ENCODE measurements around the gene PTPN6. TPM values are rescaled to one million over a fixed set of nuclear protein-coding genes. Genes with fewer than 3 reads are reported as not detected.

The PTPN6 gene
- total and polyA plus RNA-seq, 5 donors from 2014 or later, result 174 to 321 (median 283) TPM

DNA sequence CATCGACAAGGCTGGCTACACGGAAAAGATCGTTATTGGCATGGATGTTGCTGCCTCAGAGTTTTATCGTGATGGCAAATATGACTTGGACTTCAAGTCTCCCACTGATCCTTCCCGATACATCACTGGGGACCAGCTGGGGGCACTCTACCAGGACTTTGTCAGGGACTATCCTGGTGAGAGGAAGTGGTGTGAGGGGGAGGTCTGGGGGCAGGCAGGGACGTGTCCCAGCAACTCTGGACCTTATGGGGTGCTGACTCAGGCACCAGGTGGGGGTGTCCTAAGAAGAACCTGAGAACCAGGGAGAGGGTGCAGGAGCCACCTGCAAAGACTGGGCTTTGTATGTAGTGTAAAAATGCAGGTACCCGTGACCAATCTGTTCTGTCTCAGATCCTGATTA is 31.6 kb upstream of the PTPN6 start:
- no peak overlapping the region for H3K27ac ChIP-seq (ENCODE audit: insufficient read depth, low read length, poor library complexity, severe bottlenecking)
- Mint-ChIP-seq H3K9me3 (no peaks in the 10 kb centered on the region), H3K27me3 (no peaks in the 10 kb centered on the region), H3K27ac (peak overlapping the region in 2 of 3 donors; percentile 43 to 71), H3K36me3 (peaks cover 23% of the 10 kb centered on the region), H3K4me1 (peaks cover 0 to 47% (median 25%) of the 10 kb centered on the region in 4 donors), H3K4me3 (peak overlapping the region in 1 of 4 donors; percentile 89)
- no peaks in the 10 kb centered on the region for H3K27me3 ChIP-seq (ENCODE audit: control insufficient read depth, insufficient read depth, low read length)
- H3K9me3 ChIP-seq (ENCODE audit: control insufficient read depth in 2 of 2, low read length in 2 of 2), result no peaks in the 10 kb centered on the region
- no peak for ATAC-seq (ENCODE audit: low read depth in 2 of 2)
- peaks cover 21% of the 10 kb centered on the region for H3K4me1 ChIP-seq (ENCODE audit: control insufficient read depth, insufficient read depth, low read length, poor library complexity, severe bottlenecking)
- H3K4me3 ChIP-seq (ENCODE audit: low read depth, low read length), result no peak overlapping the region
- peaks cover 30% of the 10 kb centered on the region for H3K36me3 ChIP-seq (ENCODE audit: control insufficient read depth, insufficient read depth, low read length)
- no peak for DNase-seq

DNA sequence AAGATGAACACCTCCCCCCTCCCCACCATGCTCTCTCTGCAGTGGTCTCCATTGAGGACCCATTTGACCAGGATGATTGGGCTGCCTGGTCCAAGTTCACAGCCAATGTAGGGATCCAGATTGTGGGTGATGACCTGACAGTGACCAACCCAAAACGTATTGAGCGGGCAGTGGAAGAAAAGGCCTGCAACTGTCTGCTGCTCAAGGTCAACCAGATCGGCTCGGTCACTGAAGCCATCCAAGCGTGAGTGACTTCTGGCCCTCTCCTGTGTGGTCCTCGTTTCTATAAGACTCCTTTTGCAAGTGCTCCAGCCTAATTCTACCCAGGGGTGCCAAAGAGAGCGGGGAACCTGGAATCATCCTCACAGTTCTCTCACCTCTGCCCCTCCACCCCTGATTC is 29.6 kb upstream of the PTPN6 start:
- H3K27me3 Mint-ChIP-seq, result no peaks in the 10 kb centered on the region
- Histone ChIP-seq H3K36me3 (ENCODE audit: control insufficient read depth, insufficient read depth, low read length) (peaks cover 27% of the 10 kb centered on the region), H3K9me3 (ENCODE audit: control insufficient read depth in 2 of 2, low read length in 2 of 2) (no peaks in the 10 kb centered on the region), H3K27ac (ENCODE audit: insufficient read depth, low read length, poor library complexity, severe bottlenecking) (no peak overlapping the region), H3K4me1 (ENCODE audit: control insufficient read depth, insufficient read depth, low read length, poor library complexity, severe bottlenecking) (peaks cover 9% of the 10 kb centered on the region), H3K4me3 (ENCODE audit: low read depth, low read length) (no peak overlapping the region), H3K27me3 (ENCODE audit: control insufficient read depth, insufficient read depth, low read length) (no peaks in the 10 kb centered on the region)
- no peaks in the 10 kb centered on the region for H3K9me3 Mint-ChIP-seq
- no peak for DNase-seq
- no peak overlapping the region for H3K27ac Mint-ChIP-seq
- H3K36me3 Mint-ChIP-seq, result peaks cover 23% of the 10 kb centered on the region
- H3K4me3 Mint-ChIP-seq, result peak overlapping the region in 1 of 4 donors; percentile 54
- peaks cover 0 to 32% (median 18%) of the 10 kb centered on the region in 4 donors for H3K4me1 Mint-ChIP-seq
- no peak for ATAC-seq (ENCODE audit: low read depth in 2 of 2)

DNA sequence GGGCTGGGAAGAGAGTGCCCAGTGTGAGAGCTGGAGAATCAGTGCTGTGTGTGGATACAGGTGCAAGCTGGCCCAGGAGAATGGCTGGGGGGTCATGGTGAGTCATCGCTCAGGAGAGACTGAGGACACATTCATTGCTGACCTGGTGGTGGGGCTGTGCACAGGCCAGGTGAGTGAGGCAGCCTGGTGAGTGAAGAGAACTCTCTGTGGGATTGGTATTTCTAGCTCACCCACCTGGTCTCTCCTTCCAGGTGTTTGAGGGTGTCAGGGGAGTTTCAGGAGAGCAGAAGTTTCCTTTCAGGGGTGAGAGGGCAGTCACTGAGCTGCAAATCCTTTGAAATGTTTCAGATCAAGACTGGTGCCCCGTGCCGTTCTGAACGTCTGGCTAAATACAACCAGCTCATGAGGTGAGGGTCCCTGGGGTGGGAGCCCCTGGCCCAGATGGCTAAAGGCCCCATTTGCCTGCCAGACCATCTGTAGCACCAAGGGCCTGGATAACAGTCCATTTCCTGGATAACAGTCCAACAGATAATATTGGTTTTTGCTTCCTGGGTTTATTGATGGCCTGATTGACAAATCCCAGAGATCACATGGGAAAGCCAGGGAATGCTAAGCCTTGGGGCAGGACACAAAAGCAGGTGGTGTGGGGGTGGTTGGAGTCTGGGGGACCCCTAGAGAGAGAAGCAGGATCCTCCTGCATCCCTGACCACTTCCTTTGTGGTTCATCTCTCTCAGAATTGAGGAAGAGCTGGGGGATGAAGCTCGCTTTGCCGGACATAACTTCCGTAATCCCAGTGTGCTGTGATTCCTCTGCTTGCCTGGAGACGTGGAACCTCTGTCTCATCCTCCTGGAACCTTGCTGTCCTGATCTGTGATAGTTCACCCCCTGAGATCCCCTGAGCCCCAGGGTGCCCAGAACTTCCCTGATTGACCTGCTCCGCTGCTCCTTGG is 28.9 kb upstream of the PTPN6 start:
- Mint-ChIP-seq H3K27ac (no peak overlapping the region), H3K9me3 (no peaks in the 10 kb centered on the region), H3K4me3 (peak overlapping the region in 2 of 4 donors; percentile 54 to 55), H3K36me3 (peaks cover 20% of the 10 kb centered on the region), H3K4me1 (peaks cover 0 to 32% (median 20%) of the 10 kb centered on the region in 4 donors), H3K27me3 (no peaks in the 10 kb centered on the region)
- Histone ChIP-seq H3K4me1 (ENCODE audit: control insufficient read depth, insufficient read depth, low read length, poor library complexity, severe bottlenecking) (peaks cover 13% of the 10 kb centered on the region), H3K4me3 (ENCODE audit: low read depth, low read length) (no peak overlapping the region), H3K27me3 (ENCODE audit: control insufficient read depth, insufficient read depth, low read length) (no peaks in the 10 kb centered on the region), H3K9me3 (ENCODE audit: control insufficient read depth in 2 of 2, low read length in 2 of 2) (no peaks in the 10 kb centered on the region), H3K36me3 (ENCODE audit: control insufficient read depth, insufficient read depth, low read length) (peaks cover 20% of the 10 kb centered on the region), H3K27ac (ENCODE audit: insufficient read depth, low read length, poor library complexity, severe bottlenecking) (no peak overlapping the region)
- no peak for ATAC-seq (ENCODE audit: low read depth in 2 of 2)
- no peak for DNase-seq

DNA sequence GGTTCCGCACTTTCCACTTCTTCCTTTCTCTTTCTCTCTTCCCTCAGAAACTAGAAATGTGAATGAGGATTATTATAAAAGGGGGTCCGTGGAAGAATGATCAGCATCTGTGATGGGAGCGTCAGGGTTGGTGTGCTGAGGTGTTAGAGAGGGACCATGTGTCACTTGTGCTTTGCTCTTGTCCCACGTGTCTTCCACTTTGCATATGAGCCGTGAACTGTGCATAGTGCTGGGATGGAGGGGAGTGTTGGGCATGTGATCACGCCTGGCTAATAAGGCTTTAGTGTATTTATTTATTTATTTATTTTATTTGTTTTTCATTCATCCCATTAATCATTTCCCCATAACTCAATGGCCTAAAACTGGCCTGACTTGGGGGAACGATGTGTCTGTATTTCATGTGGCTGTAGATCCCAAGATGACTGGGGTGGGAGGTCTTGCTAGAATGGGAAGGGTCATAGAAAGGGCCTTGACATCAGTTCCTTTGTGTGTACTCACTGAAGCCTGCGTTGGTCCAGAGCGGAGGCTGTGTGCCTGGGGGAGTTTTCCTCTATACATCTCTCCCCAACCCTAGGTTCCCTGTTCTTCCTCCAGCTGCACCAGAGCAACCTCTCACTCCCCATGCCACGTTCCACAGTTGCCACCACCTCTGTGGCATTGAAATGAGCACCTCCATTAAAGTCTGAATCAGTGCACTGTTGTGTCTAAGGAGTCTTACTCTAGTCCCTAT is 28.0 kb upstream of the PTPN6 start:
- Mint-ChIP-seq H3K27me3 (no peaks in the 10 kb centered on the region), H3K4me1 (peaks cover 0 to 32% (median 20%) of the 10 kb centered on the region in 4 donors), H3K9me3 (no peaks in the 10 kb centered on the region), H3K36me3 (peaks cover 16% of the 10 kb centered on the region), H3K4me3 (peak overlapping the region in 2 of 4 donors; percentile 5 to 55), H3K27ac (peak overlapping the region in 2 of 3 donors; percentile 69 to 96)
- DNase-seq (no peak), ATAC-seq (ENCODE audit: low read depth in 2 of 2) (no peak)
- Histone ChIP-seq H3K27ac (ENCODE audit: insufficient read depth, low read length, poor library complexity, severe bottlenecking) (peak overlapping the region; percentile 55), H3K4me3 (ENCODE audit: low read depth, low read length) (no peak overlapping the region), H3K4me1 (ENCODE audit: control insufficient read depth, insufficient read depth, low read length, poor library complexity, severe bottlenecking) (peaks cover 15% of the 10 kb centered on the region), H3K36me3 (ENCODE audit: control insufficient read depth, insufficient read depth, low read length) (peaks cover 14% of the 10 kb centered on the region), H3K9me3 (ENCODE audit: control insufficient read depth in 2 of 2, low read length in 2 of 2) (no peaks in the 10 kb centered on the region), H3K27me3 (ENCODE audit: control insufficient read depth, insufficient read depth, low read length) (no peaks in the 10 kb centered on the region)

DNA sequence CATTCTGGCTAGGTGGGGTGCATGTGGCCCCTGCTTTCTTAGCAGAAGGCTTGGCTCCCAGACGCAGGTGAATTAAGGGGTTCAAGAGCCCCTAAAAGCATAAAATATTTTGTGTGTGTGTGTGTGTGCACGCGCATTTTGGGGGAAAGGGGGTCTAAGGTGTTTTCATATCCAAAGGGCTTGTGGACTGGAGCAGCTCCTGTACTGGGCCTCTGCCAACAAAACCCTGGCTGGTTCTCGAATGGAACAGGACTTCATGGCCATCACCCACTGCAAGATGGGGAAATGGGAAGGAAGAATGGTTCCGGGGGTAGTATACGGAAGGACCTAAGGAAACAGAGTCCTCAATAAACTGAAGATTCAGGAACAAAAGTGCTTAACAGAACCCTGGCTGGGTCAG is 27.3 kb upstream of the PTPN6 start:
- Mint-ChIP-seq H3K36me3 (peaks cover 16% of the 10 kb centered on the region), H3K4me3 (peak overlapping the region in 2 of 4 donors; percentile 80 to 97), H3K27me3 (no peaks in the 10 kb centered on the region), H3K9me3 (no peaks in the 10 kb centered on the region), H3K4me1 (peaks cover 0 to 36% (median 23%) of the 10 kb centered on the region in 4 donors), H3K27ac (peak overlapping the region; percentile 93 to 96 (median 95))
- no peak for ATAC-seq (ENCODE audit: low read depth in 2 of 2)
- Histone ChIP-seq H3K36me3 (ENCODE audit: control insufficient read depth, insufficient read depth, low read length) (peaks cover 14% of the 10 kb centered on the region), H3K4me3 (ENCODE audit: low read depth, low read length) (no peak overlapping the region), H3K27ac (ENCODE audit: insufficient read depth, low read length, poor library complexity, severe bottlenecking) (peak overlapping the region; percentile 55), H3K27me3 (ENCODE audit: control insufficient read depth, insufficient read depth, low read length) (no peaks in the 10 kb centered on the region), H3K4me1 (ENCODE audit: control insufficient read depth, insufficient read depth, low read length, poor library complexity, severe bottlenecking) (peaks cover 20% of the 10 kb centered on the region), H3K9me3 (ENCODE audit: control insufficient read depth in 2 of 2, low read length in 2 of 2) (no peaks in the 10 kb centered on the region)
- no peak for DNase-seq

DNA sequence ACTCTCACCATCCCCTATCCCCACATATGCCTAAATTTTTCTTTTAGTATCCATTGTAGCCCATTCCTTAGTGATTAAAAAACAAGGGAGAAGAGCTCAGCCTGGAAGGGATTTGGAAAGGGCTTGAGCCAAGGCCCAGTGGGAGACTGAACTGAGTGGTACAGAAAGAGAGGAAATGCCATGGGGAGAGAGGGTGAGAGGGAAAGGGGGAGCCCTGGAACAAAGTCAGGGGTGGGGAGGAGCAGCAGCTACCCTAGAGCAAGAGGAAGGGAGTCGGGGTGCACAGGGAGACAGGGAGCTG is 26.0 kb upstream of the PTPN6 start:
- peak overlapping the region; percentile 43 to 97 (median 67) for H3K4me3 Mint-ChIP-seq
- peaks cover 6 to 43% (median 31%) of the 10 kb centered on the region in 4 donors for H3K4me1 Mint-ChIP-seq

DNA sequence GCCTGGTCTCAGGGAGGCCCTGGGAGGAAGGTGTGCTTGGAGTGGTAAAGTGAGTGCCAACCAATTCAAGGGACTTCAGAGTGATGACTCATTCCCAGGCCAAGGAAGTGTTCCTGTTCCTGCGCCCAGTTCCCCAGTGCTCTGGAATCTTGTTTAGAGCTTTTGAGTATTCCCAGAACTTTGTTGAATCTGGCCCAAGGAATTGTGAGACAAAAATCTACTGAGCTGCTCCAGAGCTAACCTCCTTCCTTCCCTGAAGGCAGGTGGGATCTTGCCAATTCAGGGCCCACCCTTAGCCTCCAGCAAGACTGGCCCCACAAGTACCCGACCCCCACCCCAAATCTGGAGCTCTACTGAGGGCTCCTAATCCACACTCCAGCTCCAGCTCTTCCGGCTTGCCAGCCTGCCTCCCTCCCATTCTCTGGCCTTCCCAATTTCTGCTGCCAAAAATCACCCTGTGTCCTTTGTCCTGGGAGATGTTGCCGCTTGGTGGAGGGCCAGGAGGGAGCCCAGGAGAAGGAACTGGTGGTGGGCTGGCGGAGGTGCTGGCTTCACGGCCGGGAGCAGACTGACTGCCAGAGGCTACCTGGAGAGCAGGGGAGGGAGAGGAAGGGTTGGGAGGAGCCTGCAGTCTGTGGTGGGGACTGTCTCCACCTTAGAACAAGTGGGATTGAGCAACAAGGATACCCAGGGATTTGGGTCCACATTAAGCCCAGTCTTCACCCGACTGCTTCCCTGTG is 25.4 kb upstream of the PTPN6 start:
- H3K4me3 Mint-ChIP-seq, result peak overlapping the region; percentile 74 to 94 (median 88)
- H3K27ac Mint-ChIP-seq, result peak overlapping the region in 2 of 3 donors; percentile 93 to 96
- peaks cover 6 to 46% (median 33%) of the 10 kb centered on the region in 4 donors for H3K4me1 Mint-ChIP-seq
- H3K27me3 Mint-ChIP-seq, result no peaks in the 10 kb centered on the region
- no peaks in the 10 kb centered on the region for H3K9me3 Mint-ChIP-seq
- Histone ChIP-seq H3K4me3 (ENCODE audit: low read depth, low read length) (no peak overlapping the region), H3K27ac (ENCODE audit: insufficient read depth, low read length, poor library complexity, severe bottlenecking) (no peak overlapping the region), H3K4me1 (ENCODE audit: control insufficient read depth, insufficient read depth, low read length, poor library complexity, severe bottlenecking) (peaks cover 31% of the 10 kb centered on the region), H3K9me3 (ENCODE audit: control insufficient read depth in 2 of 2, low read length in 2 of 2) (no peaks in the 10 kb centered on the region), H3K27me3 (ENCODE audit: control insufficient read depth, insufficient read depth, low read length) (no peaks in the 10 kb centered on the region), H3K36me3 (ENCODE audit: control insufficient read depth, insufficient read depth, low read length) (peaks cover 9% of the 10 kb centered on the region)
- peaks cover 3% of the 10 kb centered on the region for H3K36me3 Mint-ChIP-seq
- ATAC-seq (ENCODE audit: low read depth in 2 of 2) (no peak), DNase-seq (no peak)

More for the DNA sequence above, 26.0 kb upstream of the PTPN6 start:
- ATAC-seq (ENCODE audit: low read depth in 2 of 2) (no peak), DNase-seq (no peak)
- Histone ChIP-seq H3K4me1 (ENCODE audit: control insufficient read depth, insufficient read depth, low read length, poor library complexity, severe bottlenecking) (peaks cover 31% of the 10 kb centered on the region), H3K4me3 (ENCODE audit: low read depth, low read length) (no peak overlapping the region), H3K36me3 (ENCODE audit: control insufficient read depth, insufficient read depth, low read length) (peaks cover 9% of the 10 kb centered on the region), H3K27ac (ENCODE audit: insufficient read depth, low read length, poor library complexity, severe bottlenecking) (peak overlapping the region; percentile 55), H3K9me3 (ENCODE audit: control insufficient read depth in 2 of 2, low read length in 2 of 2) (no peaks in the 10 kb centered on the region), H3K27me3 (ENCODE audit: control insufficient read depth, insufficient read depth, low read length) (no peaks in the 10 kb centered on the region)
- Mint-ChIP-seq H3K36me3 (peaks cover 3% of the 10 kb centered on the region), H3K27ac (peak overlapping the region in 2 of 3 donors; percentile 93 to 96), H3K27me3 (no peaks in the 10 kb centered on the region), H3K9me3 (no peaks in the 10 kb centered on the region)

Measured in CD4-positive, CD25-positive, alpha-beta regulatory T cell (primary cell).